Neural cell (in vitro differentiated cells): ENCODE data around the gene MAPT. TPM values are rescaled to one million over a fixed set of nuclear protein-coding genes. Genes with fewer than 3 reads are reported as not detected.

Experiments used
- H2AFZ ChIP-seq: fragments of 200-600, 300-800 bp; sonication (generic), shearing (Covaris generic); 2 replicates; pipeline ENCODE4 v1.6.0; 2014; ENCODE audit warnings: low read depth, mild to moderate bottlenecking, antibody characterized with exemption, low read length, moderate library complexity
- H3F3A ChIP-seq: fragments of 200-600 bp; shearing (Covaris generic); 2 replicates; pipeline ENCODE4 v1.6.1; 2016; ENCODE audit warnings: mild to moderate bottlenecking, moderate library complexity, mixed read lengths, antibody characterized with exemption, low read length; ENCODE audit not compliant: insufficient read depth, poor library complexity, severe bottlenecking
- H3K27ac ChIP-seq: fragments of 200-600, 300-800 bp; sonication (generic), shearing (Covaris generic); 2 replicates; pipeline ENCODE4 v1.5.1; 2014; ENCODE audit warnings: mild to moderate bottlenecking, low read length, moderate library complexity
- H3K27me3 ChIP-seq: fragments of 300-800, 200-600 bp; sonication (generic), shearing (Covaris generic); 2 replicates; pipeline ENCODE4 v1.6.0; 2014; ENCODE audit warnings: mild to moderate bottlenecking, low read depth, low read length, moderate library complexity; ENCODE audit not compliant: insufficient read depth
- H3K36me3 ChIP-seq: fragments of 300-800, 200-600 bp; sonication (generic), shearing (Covaris generic); 2 replicates; pipeline ENCODE4 v1.5.1; 2014; ENCODE audit warnings: mild to moderate bottlenecking, antibody characterized with exemption, low read length, moderate library complexity; ENCODE audit not compliant: insufficient read depth
- H3K4me2 ChIP-seq: fragments of 300-800, 200-600 bp; sonication (generic), shearing (Covaris generic); 2 replicates; pipeline ENCODE4 v1.6.0; 2014; ENCODE audit warnings: mild to moderate bottlenecking, low read length
- H3K4me3 ChIP-seq: fragments of 300-800, 200-600 bp; sonication (generic), shearing (Covaris generic); 2 replicates; pipeline ENCODE4 v1.5.1; 2014; ENCODE audit warnings: mild to moderate bottlenecking, low read length, moderate library complexity
- H3K79me2 ChIP-seq: fragments of 200-600 bp; shearing (Covaris generic); replicated peaks from 2 replicates; pipeline ENCODE4 v1.6.0; 2014; ENCODE audit warnings: mild to moderate bottlenecking, low read length, moderate library complexity; ENCODE audit not compliant: insufficient read depth
- H3K9ac ChIP-seq: fragments of 300-800, 200-600 bp; sonication (generic), shearing (Covaris generic); 2 replicates; pipeline ENCODE4 v1.6.1; 2016; ENCODE audit warnings: mild to moderate bottlenecking, low read length, mixed read lengths
- H3K9me2 ChIP-seq: fragments of 200-600 bp; shearing (Covaris generic); 2 replicates; pipeline ENCODE4 v1.6.1; 2016; ENCODE audit warnings: mild to moderate bottlenecking, low read length, mixed read lengths; ENCODE audit not compliant: insufficient read depth
- H3K9me3 ChIP-seq: fragments of 200-600, 300-800 bp; sonication (generic), shearing (Covaris generic); 2 replicates; pipeline ENCODE4 v1.6.1; 2016; ENCODE audit warnings: mild to moderate bottlenecking, mixed run types, low read length, moderate library complexity, mixed read lengths
- H4K20me1 ChIP-seq: fragments of 200-600 bp; shearing (Covaris generic); 2 replicates; pipeline ENCODE4 v1.6.1; 2016; ENCODE audit warnings: mild to moderate bottlenecking, mixed run types; ENCODE audit not compliant: insufficient read depth
- CTCF ChIP-seq: fragments of 450-650 bp; IDR thresholded peaks from 2 replicates; pipeline ENCODE4 v1.5.1; 2014; ENCODE audit warnings: antibody characterized with exemption, mild to moderate bottlenecking, moderate library complexity; ENCODE audit not compliant: poor library complexity, severe bottlenecking
- EP300 ChIP-seq: fragments of 450-650 bp; conservative IDR thresholded peaks from 2 replicates; pipeline ENCODE4 v1.6.1; 2014; ENCODE audit warnings: antibody characterized with exemption, mild to moderate bottlenecking, moderate library complexity; ENCODE audit not compliant: poor library complexity, severe bottlenecking
- EZH2 ChIP-seq: fragments of 200-600, 300-800 bp; shearing (Covaris generic), sonication (generic); IDR thresholded peaks from 2 replicates; pipeline ENCODE4 v1.6.1; 2014; ENCODE audit warnings: antibody characterized with exemption, low read length, borderline replicate concordance, mild to moderate bottlenecking; ENCODE audit not compliant: insufficient read depth, poor library complexity, severe bottlenecking
- MXI1 ChIP-seq: fragments of 450-650 bp; conservative IDR thresholded peaks from 2 replicates; pipeline ENCODE4 v1.6.1; 2014; ENCODE audit warnings: antibody characterized with exemption, mild to moderate bottlenecking; ENCODE audit not compliant: poor library complexity, severe bottlenecking
- POLR2AphosphoS5 ChIP-seq: IDR thresholded peaks from 2 replicates; pipeline ENCODE4 v1.6.1; 2012
- RAD21 ChIP-seq: fragments of 450-650 bp; conservative IDR thresholded peaks from 2 replicates; pipeline ENCODE4 v1.6.1; 2014; ENCODE audit warnings: antibody characterized with exemption, mild to moderate bottlenecking, moderate library complexity
- SMC3 ChIP-seq: fragments of 450-650 bp; conservative IDR thresholded peaks from 2 replicates; pipeline ENCODE4 v1.6.1; 2014; ENCODE audit warnings: antibody characterized with exemption, mild to moderate bottlenecking, moderate library complexity; ENCODE audit not compliant: poor library complexity
- TAF1 ChIP-seq: IDR thresholded peaks from 2 replicates; pipeline ENCODE4 v1.6.1; 2012; ENCODE audit warnings: low read depth
- polyA plus RNA-seq: library from polyadenylated mRNA; depleted of rRNA; stranded (reverse); fragments of >200 nt; gene quantifications from 2 replicates; pipeline ENCODE4 v1.2.3, GENCODE V29; 2014
- TF ChIP-seq, protein P1 (sequence below): IDR thresholded peaks from 2 replicates; pipeline ENCODE4 v1.6.1; 2012; ENCODE audit warnings: borderline replicate concordance

MAPT gene
- polyA plus RNA-seq, 1 donor from 2014 or later, result 94.5 TPM

GRCh38 chr17:46036491-46036890 lies 142.1 kb downstream of the MAPT start:
- no peaks in the 10 kb centered on the region for H3K9me3 ChIP-seq
- H3F3A ChIP-seq, result no peaks in the 10 kb centered on the region
- H2AFZ ChIP-seq, result no peak overlapping the region
- TF ChIP-seq RAD21, result no peak
- TF ChIP-seq MXI1, result no peak
- TF ChIP-seq CTCF, result no peak
- TF ChIP-seq TAF1, result no peak
- TF ChIP-seq, protein P1, sequence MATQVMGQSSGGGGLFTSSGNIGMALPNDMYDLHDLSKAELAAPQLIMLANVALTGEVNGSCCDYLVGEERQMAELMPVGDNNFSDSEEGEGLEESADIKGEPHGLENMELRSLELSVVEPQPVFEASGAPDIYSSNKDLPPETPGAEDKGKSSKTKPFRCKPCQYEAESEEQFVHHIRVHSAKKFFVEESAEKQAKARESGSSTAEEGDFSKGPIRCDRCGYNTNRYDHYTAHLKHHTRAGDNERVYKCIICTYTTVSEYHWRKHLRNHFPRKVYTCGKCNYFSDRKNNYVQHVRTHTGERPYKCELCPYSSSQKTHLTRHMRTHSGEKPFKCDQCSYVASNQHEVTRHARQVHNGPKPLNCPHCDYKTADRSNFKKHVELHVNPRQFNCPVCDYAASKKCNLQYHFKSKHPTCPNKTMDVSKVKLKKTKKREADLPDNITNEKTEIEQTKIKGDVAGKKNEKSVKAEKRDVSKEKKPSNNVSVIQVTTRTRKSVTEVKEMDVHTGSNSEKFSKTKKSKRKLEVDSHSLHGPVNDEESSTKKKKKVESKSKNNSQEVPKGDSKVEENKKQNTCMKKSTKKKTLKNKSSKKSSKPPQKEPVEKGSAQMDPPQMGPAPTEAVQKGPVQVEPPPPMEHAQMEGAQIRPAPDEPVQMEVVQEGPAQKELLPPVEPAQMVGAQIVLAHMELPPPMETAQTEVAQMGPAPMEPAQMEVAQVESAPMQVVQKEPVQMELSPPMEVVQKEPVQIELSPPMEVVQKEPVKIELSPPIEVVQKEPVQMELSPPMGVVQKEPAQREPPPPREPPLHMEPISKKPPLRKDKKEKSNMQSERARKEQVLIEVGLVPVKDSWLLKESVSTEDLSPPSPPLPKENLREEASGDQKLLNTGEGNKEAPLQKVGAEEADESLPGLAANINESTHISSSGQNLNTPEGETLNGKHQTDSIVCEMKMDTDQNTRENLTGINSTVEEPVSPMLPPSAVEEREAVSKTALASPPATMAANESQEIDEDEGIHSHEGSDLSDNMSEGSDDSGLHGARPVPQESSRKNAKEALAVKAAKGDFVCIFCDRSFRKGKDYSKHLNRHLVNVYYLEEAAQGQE, result no peak
- no peak for TF ChIP-seq POLR2AphosphoS5
- TF ChIP-seq EZH2, result no peak
- no peak overlapping the region for H3K4me3 ChIP-seq
- H3K79me2 ChIP-seq, result no peaks in the 10 kb centered on the region
- H3K27ac ChIP-seq, result no peak overlapping the region
- H3K27me3 ChIP-seq, result no peaks in the 10 kb centered on the region
- no peak overlapping the region for H3K9ac ChIP-seq
- H3K9me2 ChIP-seq, result no peaks in the 10 kb centered on the region
- peaks cover 9% of the 10 kb centered on the region for H3K36me3 ChIP-seq
- no peaks in the 10 kb centered on the region for H4K20me1 ChIP-seq
- no peak overlapping the region for H3K4me2 ChIP-seq

DNA sequence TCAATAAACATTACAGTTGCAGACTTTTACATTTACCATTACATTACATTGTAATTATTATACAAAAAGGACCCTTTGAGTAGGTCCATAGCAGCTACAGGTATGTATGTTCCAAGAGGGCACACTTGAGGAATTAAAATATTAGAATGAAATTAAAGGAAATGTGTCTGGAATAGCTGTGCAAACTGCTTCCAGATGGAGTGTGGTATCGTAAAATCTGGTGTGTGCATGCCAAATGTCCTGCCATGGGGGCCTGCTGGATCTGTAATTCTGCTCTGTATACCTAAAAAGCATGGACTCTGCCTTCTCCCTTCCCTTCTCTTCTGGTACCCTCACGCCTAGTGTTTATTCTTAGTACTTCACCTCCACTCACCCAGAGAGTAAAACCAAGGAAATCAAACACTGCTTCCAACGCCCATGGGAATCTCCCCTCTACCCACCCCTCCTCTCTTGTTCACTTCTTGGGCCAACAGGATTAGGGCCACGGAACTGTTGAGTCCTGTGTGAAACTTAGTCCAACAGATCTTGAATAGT lies 143.4 kb downstream of the MAPT start:
- Histone ChIP-seq H4K20me1 (no peaks in the 10 kb centered on the region), H3K27ac (no peak overlapping the region), H3K9ac (no peak overlapping the region), H3K27me3 (no peaks in the 10 kb centered on the region), H3K4me3 (no peak overlapping the region), H3K36me3 (peaks cover 3% of the 10 kb centered on the region), H2AFZ (no peak overlapping the region), H3F3A (no peaks in the 10 kb centered on the region), H3K79me2 (peaks cover 5% of the 10 kb centered on the region), H3K4me2 (no peak overlapping the region), H3K9me3 (no peaks in the 10 kb centered on the region), H3K9me2 (no peaks in the 10 kb centered on the region)
- TF ChIP-seq TAF1, result no peak
- TF ChIP-seq EZH2, result no peak
- TF ChIP-seq POLR2AphosphoS5, result no peak
- no peak for TF ChIP-seq EP300
- no peak for TF ChIP-seq SMC3
- TF ChIP-seq, protein P1, result no peak
- no peak for TF ChIP-seq RAD21
- TF ChIP-seq CTCF, result no peak
- no peak for TF ChIP-seq MXI1
